GM12873 (cell line): Measurements from ENCODE around the gene GPR137.

Source experiments
- TF ChIP-seq, protein P1 (sequence below): IDR thresholded peaks from 2 replicates; pipeline ENCODE4 v1.5.1; 2012; ENCODE audit warnings: low read depth, mild to moderate bottlenecking, moderate library complexity, low read length, control low read depth; ENCODE audit not compliant: insufficient read depth; ENCODE audit errors: missing control alignments

Gene GPR137

DNA sequence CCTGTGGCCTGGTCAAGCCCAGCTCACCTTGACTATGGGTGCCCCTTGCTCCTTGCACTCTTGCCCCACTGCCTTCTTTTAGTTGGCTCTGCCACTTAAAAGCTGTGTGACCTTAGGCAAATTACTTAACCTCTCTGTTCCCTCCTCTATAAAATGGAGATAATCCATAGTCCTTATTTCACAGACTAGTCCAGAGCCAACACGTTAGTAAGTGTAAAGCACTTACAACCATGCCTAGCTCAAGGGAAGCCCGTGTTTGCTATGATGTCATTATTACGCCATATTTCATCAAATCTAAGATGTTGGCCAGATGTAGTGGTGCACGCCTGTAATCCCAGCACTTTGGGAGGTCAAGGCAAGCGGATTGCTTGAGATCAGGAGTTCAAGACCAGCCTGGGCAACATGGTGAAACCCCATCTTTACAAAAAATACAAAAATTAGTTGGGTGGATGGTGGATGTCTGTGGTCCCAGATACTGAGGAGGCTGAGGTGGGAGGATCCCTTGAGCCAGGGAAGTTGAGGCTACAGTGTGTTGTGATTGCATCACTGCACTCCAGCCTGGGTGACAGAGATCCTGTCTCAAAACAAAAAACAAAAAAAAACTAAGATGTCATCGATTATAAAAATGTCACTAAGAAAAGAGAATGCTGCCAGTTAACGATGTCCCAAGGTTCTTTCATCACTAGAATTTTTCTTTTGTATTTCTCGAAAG is 52.0 kb downstream of the GPR137 start:
- TF ChIP-seq, protein P1, sequence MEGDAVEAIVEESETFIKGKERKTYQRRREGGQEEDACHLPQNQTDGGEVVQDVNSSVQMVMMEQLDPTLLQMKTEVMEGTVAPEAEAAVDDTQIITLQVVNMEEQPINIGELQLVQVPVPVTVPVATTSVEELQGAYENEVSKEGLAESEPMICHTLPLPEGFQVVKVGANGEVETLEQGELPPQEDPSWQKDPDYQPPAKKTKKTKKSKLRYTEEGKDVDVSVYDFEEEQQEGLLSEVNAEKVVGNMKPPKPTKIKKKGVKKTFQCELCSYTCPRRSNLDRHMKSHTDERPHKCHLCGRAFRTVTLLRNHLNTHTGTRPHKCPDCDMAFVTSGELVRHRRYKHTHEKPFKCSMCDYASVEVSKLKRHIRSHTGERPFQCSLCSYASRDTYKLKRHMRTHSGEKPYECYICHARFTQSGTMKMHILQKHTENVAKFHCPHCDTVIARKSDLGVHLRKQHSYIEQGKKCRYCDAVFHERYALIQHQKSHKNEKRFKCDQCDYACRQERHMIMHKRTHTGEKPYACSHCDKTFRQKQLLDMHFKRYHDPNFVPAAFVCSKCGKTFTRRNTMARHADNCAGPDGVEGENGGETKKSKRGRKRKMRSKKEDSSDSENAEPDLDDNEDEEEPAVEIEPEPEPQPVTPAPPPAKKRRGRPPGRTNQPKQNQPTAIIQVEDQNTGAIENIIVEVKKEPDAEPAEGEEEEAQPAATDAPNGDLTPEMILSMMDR, result no peak

- TF ChIP-seq, protein P1, result no peak
Measured at GRCh38 chr11:64338716-64339115, 53.1 kb downstream of the GPR137 start.
